HL-60/S4 treated with retinoic acid at 250 ng/mL for 4 days and 3 days (cell line): ENCODE data around the gene AQP9.
"Not testable (repeated sequence)": the region's sequence is repeated elsewhere in the genome, so short reads cannot be mapped to it uniquely, and the experiment has no call there.

Experiments used
- in situ Hi-C: fragments of 300-500 bp; cut with MboI; formaldehyde crosslinking; loops from 2 replicates; pipeline ENCODE4 v1.7.0; 2022; ENCODE audit warnings: low sequenced_read_pairs

AQP9 gene

DNA sequence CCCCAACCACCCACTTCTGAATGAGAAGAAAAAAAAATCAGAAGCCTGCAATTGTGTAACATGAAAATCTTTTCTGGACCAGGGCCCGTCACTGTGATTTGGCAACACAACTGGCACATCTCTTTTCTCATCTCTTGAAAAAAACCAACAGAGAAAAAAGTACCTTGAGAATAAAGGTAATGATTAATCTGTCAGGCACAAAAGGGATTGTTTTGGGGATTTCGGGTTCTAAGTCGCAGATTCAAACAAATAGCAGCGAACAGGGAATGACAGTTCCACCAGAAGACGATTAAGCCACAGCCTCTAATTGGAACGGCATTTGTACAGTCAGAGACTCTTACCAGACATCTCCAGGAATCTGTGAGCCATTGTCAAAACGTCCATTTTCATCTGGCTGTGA is at the start of gene AQP9:
TSS of gene AQP9 (plus strand) at position 276 of the 400 bp plus-strand sequence. CDS start 185 bp downstream, outside the sequence.
- in situ Hi-C loops, result no loop called here

GRCh38 chr15:58095415-58095814 is 42.8 kb upstream of the AQP9 start:
- in situ Hi-C loops, result no loop called here

GRCh38 chr15:58096529-58097084 is 41.6 kb upstream of the AQP9 start:
- in situ Hi-C loops, result no loop called here

- in situ Hi-C loops, result no loop called here
These were observed 34.7 kb upstream of the AQP9 start for GRCh38 chr15:58103482-58103881.

- in situ Hi-C loops, result no loop called here
These were observed 30.1 kb upstream of the AQP9 start for GRCh38 chr15:58108117-58108516.

DNA sequence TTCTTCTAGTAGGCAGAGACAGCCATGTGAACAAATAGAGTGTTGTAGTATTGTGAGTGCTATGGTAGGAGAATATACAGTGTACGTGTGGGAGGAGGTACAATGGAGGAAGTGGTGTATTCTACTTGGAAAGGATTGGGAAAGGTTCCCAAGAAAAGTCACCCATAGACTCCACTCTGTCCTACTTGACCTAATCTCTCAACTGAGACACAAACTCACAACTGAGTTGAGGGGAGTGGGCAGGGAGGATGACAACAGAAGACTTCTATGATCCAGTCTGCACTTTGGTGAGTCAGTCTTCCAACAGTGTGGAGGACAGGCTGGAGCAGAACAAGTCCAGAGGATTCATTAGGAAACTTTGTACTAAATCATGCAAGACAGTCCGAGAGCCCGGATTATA is 28.8 kb upstream of the AQP9 start:
- in situ Hi-C loops, result no loop called here

- in situ Hi-C loops, result no loop called here
These were observed 27.0 kb upstream of the AQP9 start for GRCh38 chr15:58110999-58111717.

DNA sequence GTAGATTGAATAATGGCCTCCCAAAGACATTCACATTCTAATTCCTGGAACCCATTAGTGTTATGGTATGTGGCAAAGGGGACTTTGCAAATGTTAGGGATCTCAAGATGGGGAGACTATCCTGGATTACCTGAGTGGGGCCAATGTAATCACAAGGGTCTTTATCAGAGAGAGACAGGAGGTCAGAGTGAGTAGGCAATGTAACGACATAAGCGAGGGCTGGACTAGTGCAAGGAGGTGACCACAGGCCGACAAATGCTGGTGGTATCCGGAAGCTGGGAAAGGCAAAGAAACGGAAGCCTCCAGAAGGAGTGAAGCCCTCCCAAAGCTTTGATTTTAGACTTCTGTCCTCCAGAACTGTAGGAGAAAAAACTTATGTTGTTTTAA is 26.5 kb upstream of the AQP9 start:
- in situ Hi-C loops, result no loop called here

DNA sequence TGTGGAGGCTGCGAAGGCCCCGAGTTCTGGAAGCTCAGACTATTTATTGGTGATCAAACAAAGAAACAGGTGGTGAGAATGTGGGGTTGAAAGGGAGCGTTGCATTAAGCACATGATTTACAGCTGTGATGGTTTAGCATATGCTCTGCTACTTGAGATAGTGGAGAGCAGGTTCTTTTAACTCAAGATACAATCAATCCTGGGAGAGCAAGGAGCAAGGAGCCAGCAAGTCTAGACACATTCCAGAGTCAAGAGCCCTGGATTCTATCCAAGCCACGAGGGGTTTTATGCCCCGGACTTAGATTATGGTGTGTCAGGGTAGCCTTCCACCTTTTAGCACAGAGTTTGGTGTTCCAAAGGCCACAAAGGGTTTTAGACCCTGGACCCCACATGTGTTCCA is 24.8 kb upstream of the AQP9 start:
- in situ Hi-C loops, result not testable (repeated sequence)

- in situ Hi-C loops, result no loop called here
These were observed 23.8 kb upstream of the AQP9 start for GRCh38 chr15:58114388-58114787.

DNA sequence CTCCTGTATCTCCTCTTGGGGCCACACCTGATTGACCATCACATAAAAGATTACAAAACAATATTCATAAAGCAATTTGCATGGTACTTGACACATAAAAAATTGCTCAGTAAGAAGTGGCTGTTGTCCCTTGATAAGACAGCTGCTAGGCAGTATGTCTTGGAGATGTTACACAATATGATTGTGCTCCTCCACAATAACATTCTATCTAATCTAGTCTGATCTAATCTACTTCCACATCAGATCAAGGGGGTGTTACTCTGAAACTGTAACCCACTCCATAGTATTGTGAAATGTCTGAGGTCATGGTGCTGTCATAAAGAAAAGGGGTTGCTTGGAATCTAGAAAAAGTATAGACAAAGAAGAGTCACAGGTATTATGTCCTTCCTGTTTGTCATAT is 23.4 kb upstream of the AQP9 start:
- in situ Hi-C loops, result no loop called here

- in situ Hi-C loops, result no loop called here
These were observed 22.5 kb upstream of the AQP9 start for GRCh38 chr15:58115692-58116091.

DNA sequence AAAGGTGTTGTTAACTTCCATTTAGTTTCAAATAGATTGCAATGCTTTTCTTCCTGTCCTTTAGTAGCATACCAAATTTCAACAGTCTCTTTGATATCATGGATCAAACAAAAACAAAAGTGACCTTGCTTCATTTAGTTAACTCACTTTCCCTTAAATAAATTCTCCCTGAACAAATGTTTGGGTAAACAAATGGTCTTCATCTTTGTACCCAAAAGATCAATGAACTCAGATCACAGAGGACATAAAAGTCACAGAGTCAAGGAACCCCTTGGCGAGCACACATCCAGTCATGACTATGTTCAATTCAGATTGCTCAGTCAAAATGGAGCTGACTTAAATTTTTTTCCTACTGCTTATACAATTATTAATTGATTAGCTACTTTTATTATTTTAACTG is 20.6 kb upstream of the AQP9 start:
- in situ Hi-C loops, result no loop called here

DNA sequence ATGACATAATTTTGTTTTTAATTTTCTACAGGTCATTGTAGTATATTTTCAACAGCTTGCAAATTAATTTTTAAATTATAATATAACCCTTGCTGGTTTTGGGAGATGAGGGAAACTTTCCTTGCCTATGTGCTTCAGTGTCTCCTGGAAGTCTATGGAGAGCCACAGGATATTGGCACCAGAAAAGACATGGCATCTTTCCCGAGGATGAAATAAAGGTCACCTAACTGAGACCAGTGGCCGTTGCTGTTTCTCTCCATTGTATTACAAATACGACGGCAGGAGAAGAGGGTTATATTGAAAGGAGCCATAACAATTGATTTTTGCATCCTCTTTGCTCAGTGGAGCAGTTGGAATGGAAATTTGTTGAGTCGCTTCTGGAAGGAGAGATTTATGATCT is 19.9 kb upstream of the AQP9 start:
- in situ Hi-C loops, result no loop called here

DNA sequence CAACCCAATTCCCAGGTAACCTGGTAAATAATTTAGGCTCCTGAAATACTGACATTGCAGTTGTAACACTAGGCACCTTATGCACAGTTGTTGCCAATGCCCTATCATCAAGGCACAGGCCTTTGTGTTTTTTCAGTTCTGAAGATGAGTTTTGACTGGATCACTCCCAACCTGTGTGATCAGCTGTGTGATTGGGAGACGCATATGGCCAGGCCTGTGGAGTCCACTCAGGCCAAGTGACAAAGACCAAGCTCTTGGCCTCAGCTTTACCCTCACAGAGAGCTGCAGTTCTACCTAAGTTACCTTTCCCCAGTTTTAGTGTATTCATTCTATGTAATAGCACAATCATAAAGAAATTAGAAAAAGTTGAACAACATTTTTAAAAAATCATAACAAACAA is 19.2 kb upstream of the AQP9 start:
- in situ Hi-C loops, result no loop called here

DNA sequence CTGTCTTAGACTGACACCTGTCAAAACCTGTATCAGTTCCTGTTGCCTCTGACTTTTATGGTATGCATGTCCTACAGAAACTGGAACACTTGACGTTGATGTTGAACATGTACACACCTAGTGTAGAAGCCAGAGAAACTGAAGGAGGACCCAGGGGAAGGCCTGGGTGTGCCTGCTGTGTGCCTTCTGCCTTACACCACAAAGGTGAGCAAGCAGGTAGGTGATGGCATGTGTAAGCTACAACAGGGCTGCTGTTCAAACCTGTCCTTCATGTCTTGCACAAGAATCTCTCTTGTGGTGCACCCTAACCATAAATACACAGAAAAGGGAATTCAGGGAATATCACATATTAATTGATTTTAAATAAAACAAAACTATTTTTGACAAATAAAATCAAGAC is 13.6 kb upstream of the AQP9 start:
- in situ Hi-C loops, result no loop called here

DNA sequence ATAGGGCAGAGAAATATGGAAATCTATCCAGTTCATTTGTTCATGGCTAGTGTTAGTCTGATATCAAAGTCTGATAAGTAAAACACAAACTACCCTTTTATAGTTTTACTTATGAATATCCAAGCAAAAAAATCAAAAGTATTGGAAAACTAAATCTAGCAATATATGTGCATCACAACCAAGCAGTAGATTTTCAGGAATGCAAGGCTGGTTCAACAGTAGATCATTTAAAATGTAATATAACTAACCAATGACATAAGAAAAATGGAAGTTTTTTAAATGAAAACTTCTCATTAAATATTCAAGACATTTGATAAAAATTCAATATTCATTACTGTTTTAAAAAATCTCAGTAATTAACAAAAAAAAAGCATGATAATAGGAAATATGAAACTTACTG is 12.8 kb upstream of the AQP9 start:
- in situ Hi-C loops, result no loop called here

- in situ Hi-C loops, result no loop called here
These were observed 3.3 kb upstream of the AQP9 start for GRCh38 chr15:58134886-58135285.

- in situ Hi-C loops, result no loop called here
These were observed 2.5 kb upstream of the AQP9 start for GRCh38 chr15:58135511-58136174.

GRCh38 chr15:58136731-58137130 is 1.4 kb upstream of the AQP9 start:
- in situ Hi-C loops, result no loop called here

DNA sequence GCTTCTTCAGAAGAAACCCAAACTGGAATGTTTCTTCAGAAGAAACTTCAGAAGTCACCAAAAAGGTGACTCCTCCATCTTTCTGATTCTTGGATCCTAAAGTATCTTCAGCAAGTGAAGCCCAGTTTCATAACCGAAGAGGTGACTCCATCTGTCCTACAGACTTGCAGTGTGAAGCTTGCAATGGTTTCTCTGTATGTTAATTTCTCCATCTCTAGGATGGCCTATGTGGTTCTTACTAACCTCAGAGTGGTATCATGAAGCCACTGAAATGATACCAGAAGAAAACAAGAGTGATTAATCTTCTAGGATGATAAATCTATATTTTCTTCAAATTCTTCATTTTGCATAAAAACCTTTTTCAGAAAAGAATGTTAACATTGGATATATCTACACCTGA is 495 bp upstream of the AQP9 start:
- in situ Hi-C loops, result no loop called here

GRCh38 chr15:58139276-58139988 is 1.3 kb downstream of the AQP9 start:
- in situ Hi-C loops, result no loop called here
